Measurements from ENCODE around the gene MRC2.

- TF ChIP-seq POLR2A (IDR thresholded peaks at IDR 0.05; ENCODE audit: low read depth, low read length), result no peak
- TF ChIP-seq TAF1 (IDR thresholded peaks at IDR 0.05; ENCODE audit: borderline replicate concordance, low read depth, low read length), result no peak
These were observed 78.5 kb downstream of the MRC2 start for GRCh38 chr17:62705778-62706597.
